SK-N-SH treated with all-trans-retinoic acid at 6 μM for 48 hours (cell line): ENCODE data around the gene SLC29A3.

Source experiments
- ATAC-seq: fragments of 200-7000 bp; cut with Tn5 transposase; 3 replicates; pipeline ENCODE4 v1.9.1; 2020; ENCODE audit warnings: mild to moderate bottlenecking, moderate library complexity
- ARNTL ChIP-seq: fragments of 450-650 bp; formaldehyde crosslinking; IDR thresholded peaks from 2 replicates; pipeline ENCODE4 v1.5.0; 2020; ENCODE audit warnings: low read depth, mild to moderate bottlenecking, moderate library complexity, borderline replicate concordance
- BACH2 ChIP-seq: fragments of 250-450 bp; sonication (Bioruptor Pico); IDR thresholded peaks from 2 replicates; pipeline ENCODE4 v1.9.0; 2021; ENCODE audit warnings: mild to moderate bottlenecking, borderline replicate concordance
- CSDC2 ChIP-seq: fragments of 250-450 bp; sonication (Bioruptor Pico); IDR thresholded peaks from 2 replicates; pipeline ENCODE4 v1.5.0; 2020; ENCODE audit warnings: mild to moderate bottlenecking, moderate library complexity
- ESRRG ChIP-seq: fragments of 250-450 bp; sonication (Bioruptor Pico); IDR thresholded peaks from 2 replicates; pipeline ENCODE4 v1.6.1; 2021; ENCODE audit warnings: mild to moderate bottlenecking
- GLIS3 ChIP-seq: fragments of 250-450 bp; sonication (Bioruptor Pico); IDR thresholded peaks from 2 replicates; pipeline ENCODE4 v1.5.0; 2020; ENCODE audit warnings: mild to moderate bottlenecking, moderate library complexity
- ISL1 ChIP-seq: fragments of 250-450 bp; sonication (Bioruptor Pico); IDR thresholded peaks from 2 replicates; pipeline ENCODE4 v2.1.2; 2022; ENCODE audit warnings: mild to moderate bottlenecking, moderate library complexity
- OSR1 ChIP-seq: fragments of 250-450 bp; sonication (Bioruptor Pico); IDR thresholded peaks from 2 replicates; pipeline ENCODE4 v1.8.0; 2022; ENCODE audit warnings: moderate library complexity, mild to moderate bottlenecking, inconsistent platforms
- PPARA ChIP-seq: fragments of 250-450 bp; sonication (Bioruptor Pico); IDR thresholded peaks from 2 replicates; pipeline ENCODE4 v1.5.0; 2020; ENCODE audit warnings: mild to moderate bottlenecking, borderline replicate concordance
- RARB ChIP-seq: fragments of 250-450 bp; sonication (Bioruptor Pico); IDR thresholded peaks from 2 replicates; pipeline ENCODE4 v1.8.0; 2021; ENCODE audit warnings: mild to moderate bottlenecking, moderate library complexity
- SNAI2 ChIP-seq: fragments of 250-450 bp; sonication (Bioruptor Pico); IDR thresholded peaks from 2 replicates; pipeline ENCODE4 v1.5.0; 2020; ENCODE audit warnings: mild to moderate bottlenecking, moderate library complexity
- TCF4 ChIP-seq: fragments of 250-450 bp; sonication (Bioruptor Pico); IDR thresholded peaks from 2 replicates; pipeline ENCODE4 v1.8.0; 2021; ENCODE audit warnings: mild to moderate bottlenecking, moderate library complexity, borderline replicate concordance
- TOX ChIP-seq: fragments of 250-450 bp; sonication (Bioruptor Pico); IDR thresholded peaks from 2 replicates; pipeline ENCODE4 v1.8.0; 2021; ENCODE audit warnings: mild to moderate bottlenecking, moderate library complexity, borderline replicate concordance
- ZC3H10 ChIP-seq: fragments of 250-450 bp; sonication (Bioruptor Pico); IDR thresholded peaks from 2 replicates; pipeline ENCODE4 v1.5.1; 2021; ENCODE audit warnings: mild to moderate bottlenecking, moderate library complexity
- ZFP3 ChIP-seq: fragments of 250-450 bp; sonication (Bioruptor Pico); IDR thresholded peaks from 2 replicates; pipeline ENCODE4 v1.5.0; 2020; ENCODE audit warnings: mild to moderate bottlenecking, moderate library complexity
- ZFP30 ChIP-seq: fragments of 450-650 bp; formaldehyde crosslinking; IDR thresholded peaks from 2 replicates; pipeline ENCODE4 v1.5.0; 2022; ENCODE audit warnings: mild to moderate bottlenecking, moderate library complexity
- ZNF565 ChIP-seq: fragments of 450-650 bp; formaldehyde crosslinking; conservative IDR thresholded peaks from 2 replicates; pipeline ENCODE4 v1.5.0; 2020; ENCODE audit warnings: low read depth, mild to moderate bottlenecking, moderate library complexity
- ZNF70 ChIP-seq: fragments of 450-650 bp; formaldehyde crosslinking; IDR thresholded peaks from 2 replicates; pipeline ENCODE4 v1.5.0; 2020; ENCODE audit warnings: mild to moderate bottlenecking, moderate library complexity
- ZNF8 ChIP-seq: fragments of 450-650 bp; formaldehyde crosslinking; IDR thresholded peaks from 2 replicates; pipeline ENCODE4 v1.5.0; 2020; ENCODE audit warnings: mild to moderate bottlenecking, moderate library complexity
- TF ChIP-seq, protein P1 (sequence below): fragments of 250-450 bp; sonication (Bioruptor Pico); IDR thresholded peaks from 2 replicates; pipeline ENCODE4 v1.5.1; 2021; ENCODE audit warnings: mild to moderate bottlenecking, moderate library complexity
- TF ChIP-seq, protein P2 (sequence below): fragments of 250-450 bp; sonication (Bioruptor Pico); IDR thresholded peaks from 2 replicates; pipeline ENCODE4 v1.8.0; 2021; ENCODE audit warnings: low read depth, mild to moderate bottlenecking, moderate library complexity, borderline replicate concordance
- TF ChIP-seq, protein P3 (sequence below): fragments of 250-450 bp; sonication (Bioruptor Pico); IDR thresholded peaks from 2 replicates; pipeline ENCODE4 v1.5.1; 2020; ENCODE audit warnings: low read depth, mild to moderate bottlenecking, moderate library complexity
- TF ChIP-seq, protein P4 (sequence below): fragments of 250-450 bp; sonication (Bioruptor Pico); IDR thresholded peaks from 2 replicates; pipeline ENCODE4 v1.8.0; 2020; ENCODE audit warnings: mild to moderate bottlenecking, moderate library complexity, borderline replicate concordance
- TF ChIP-seq, protein P5 (sequence below): fragments of 250-450 bp; sonication (Bioruptor Pico); IDR thresholded peaks from 2 replicates; pipeline ENCODE4 v1.5.0; 2020; ENCODE audit warnings: mild to moderate bottlenecking, moderate library complexity

SLC29A3 gene

DNA sequence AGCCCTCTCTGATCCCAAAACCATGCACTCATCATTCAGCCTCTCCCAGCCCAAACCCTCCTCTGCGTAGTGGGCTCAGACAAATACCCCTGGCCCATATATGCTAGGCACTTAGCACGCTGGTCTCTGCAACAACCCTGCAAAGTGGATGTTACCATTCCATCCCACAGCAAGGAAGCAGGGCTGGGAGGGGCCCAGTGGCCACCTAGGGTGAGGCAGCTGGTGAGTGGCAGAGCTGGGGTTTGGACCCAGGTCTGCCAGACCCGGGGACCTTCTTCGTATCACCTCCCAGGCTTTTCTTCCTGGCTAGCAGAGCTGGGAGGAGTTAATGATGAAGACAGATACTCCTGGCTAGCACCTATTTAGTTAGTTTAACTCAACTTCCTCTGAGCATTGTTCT is 33.1 kb upstream of the SLC29A3 start:
- no peak for ATAC-seq
- TF ChIP-seq TCF4: no peak
- TF ChIP-seq ZNF8: no peak
- no peak for TF ChIP-seq GLIS3 (CRISPR knock-in tag)
- TF ChIP-seq ESRRG (CRISPR knock-in tag): no peak
- no peak for TF ChIP-seq ISL1 (CRISPR knock-in tag)
- no peak for TF ChIP-seq ZNF70 (CRISPR knock-in tag)
- TF ChIP-seq, protein P1, sequence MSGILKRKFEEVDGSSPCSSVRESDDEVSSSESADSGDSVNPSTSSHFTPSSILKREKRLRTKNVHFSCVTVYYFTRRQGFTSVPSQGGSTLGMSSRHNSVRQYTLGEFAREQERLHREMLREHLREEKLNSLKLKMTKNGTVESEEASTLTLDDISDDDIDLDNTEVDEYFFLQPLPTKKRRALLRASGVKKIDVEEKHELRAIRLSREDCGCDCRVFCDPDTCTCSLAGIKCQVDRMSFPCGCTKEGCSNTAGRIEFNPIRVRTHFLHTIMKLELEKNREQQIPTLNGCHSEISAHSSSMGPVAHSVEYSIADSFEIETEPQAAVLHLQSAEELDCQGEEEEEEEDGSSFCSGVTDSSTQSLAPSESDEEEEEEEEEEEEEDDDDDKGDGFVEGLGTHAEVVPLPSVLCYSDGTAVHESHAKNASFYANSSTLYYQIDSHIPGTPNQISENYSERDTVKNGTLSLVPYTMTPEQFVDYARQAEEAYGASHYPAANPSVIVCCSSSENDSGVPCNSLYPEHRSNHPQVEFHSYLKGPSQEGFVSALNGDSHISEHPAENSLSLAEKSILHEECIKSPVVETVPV (CRISPR knock-in tag): no peak
- TF ChIP-seq, protein P2, sequence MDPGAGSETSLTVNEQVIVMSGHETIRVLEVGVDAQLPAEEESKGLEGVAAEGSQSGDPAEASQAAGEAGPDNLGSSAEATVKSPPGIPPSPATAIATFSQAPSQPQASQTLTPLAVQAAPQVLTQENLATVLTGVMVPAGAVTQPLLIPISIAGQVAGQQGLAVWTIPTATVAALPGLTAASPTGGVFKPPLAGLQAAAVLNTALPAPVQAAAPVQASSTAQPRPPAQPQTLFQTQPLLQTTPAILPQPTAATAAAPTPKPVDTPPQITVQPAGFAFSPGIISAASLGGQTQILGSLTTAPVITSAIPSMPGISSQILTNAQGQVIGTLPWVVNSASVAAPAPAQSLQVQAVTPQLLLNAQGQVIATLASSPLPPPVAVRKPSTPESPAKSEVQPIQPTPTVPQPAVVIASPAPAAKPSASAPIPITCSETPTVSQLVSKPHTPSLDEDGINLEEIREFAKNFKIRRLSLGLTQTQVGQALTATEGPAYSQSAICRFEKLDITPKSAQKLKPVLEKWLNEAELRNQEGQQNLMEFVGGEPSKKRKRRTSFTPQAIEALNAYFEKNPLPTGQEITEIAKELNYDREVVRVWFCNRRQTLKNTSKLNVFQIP (CRISPR knock-in tag): no peak
- TF ChIP-seq, protein P3, sequence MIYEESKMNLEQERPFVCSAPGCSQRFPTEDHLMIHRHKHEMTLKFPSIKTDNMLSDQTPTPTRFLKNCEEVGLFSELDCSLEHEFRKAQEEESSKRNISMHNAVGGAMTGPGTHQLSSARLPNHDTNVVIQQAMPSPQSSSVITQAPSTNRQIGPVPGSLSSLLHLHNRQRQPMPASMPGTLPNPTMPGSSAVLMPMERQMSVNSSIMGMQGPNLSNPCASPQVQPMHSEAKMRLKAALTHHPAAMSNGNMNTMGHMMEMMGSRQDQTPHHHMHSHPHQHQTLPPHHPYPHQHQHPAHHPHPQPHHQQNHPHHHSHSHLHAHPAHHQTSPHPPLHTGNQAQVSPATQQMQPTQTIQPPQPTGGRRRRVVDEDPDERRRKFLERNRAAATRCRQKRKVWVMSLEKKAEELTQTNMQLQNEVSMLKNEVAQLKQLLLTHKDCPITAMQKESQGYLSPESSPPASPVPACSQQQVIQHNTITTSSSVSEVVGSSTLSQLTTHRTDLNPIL: no peak
- no peak for TF ChIP-seq PPARA
- no peak for TF ChIP-seq TOX (CRISPR knock-in tag)
- TF ChIP-seq CSDC2 (CRISPR knock-in tag): no peak
- no peak for TF ChIP-seq ARNTL (CRISPR knock-in tag)
- TF ChIP-seq OSR1: no peak

DNA sequence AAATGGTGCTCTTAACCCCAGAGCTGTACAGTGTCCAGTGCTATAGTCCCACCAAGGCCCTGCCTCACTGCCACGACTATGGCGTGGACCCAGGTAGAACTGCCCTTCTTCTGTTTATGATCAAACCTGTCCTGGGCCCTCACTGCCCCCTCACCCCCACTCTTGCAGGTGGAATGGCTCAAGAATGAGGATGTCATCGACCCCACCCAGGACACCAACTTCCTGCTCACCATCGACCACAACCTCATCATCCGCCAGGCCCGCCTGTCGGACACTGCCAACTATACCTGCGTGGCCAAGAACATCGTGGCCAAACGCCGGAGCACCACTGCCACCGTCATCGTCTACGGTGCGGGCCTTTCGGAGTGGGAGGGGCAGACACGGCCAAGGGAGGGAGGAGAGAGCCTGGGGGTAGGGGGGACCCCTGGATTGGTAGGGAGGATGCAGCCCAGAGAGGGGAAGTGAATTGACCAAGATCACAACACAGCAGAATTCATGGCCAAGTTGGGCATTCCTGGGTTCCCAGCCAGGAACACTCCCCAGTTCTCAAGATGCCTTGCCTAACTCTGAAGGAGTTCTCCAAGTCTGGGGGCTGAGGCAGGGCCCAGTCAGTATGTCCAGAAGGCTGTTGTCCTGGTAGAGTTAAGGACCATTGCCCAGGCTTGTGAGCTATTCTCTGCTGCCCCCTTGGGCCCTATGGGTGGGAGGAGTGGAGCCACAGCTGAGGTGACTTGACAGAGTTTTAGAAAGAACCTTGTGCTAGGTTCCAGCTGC is 32.4 kb upstream of the SLC29A3 start:
- TF ChIP-seq ARNTL (CRISPR knock-in tag) (no peak), OSR1 (no peak), SNAI2 (CRISPR knock-in tag) (no peak), TCF4 (no peak), CSDC2 (CRISPR knock-in tag) (no peak), PPARA (no peak), ZC3H10 (CRISPR knock-in tag) (no peak), ISL1 (CRISPR knock-in tag) (no peak), ZNF8 (no peak), ESRRG (CRISPR knock-in tag) (no peak), TOX (CRISPR knock-in tag) (no peak), ZNF70 (CRISPR knock-in tag) (no peak), BACH2 (CRISPR knock-in tag) (no peak), ZFP3 (CRISPR knock-in tag) (no peak), RARB (CRISPR knock-in tag) (no peak), GLIS3 (CRISPR knock-in tag) (no peak)
- TF ChIP-seq, protein P1 (CRISPR knock-in tag): no peak
- TF ChIP-seq, protein P3: no peak
- TF ChIP-seq, protein P4, sequence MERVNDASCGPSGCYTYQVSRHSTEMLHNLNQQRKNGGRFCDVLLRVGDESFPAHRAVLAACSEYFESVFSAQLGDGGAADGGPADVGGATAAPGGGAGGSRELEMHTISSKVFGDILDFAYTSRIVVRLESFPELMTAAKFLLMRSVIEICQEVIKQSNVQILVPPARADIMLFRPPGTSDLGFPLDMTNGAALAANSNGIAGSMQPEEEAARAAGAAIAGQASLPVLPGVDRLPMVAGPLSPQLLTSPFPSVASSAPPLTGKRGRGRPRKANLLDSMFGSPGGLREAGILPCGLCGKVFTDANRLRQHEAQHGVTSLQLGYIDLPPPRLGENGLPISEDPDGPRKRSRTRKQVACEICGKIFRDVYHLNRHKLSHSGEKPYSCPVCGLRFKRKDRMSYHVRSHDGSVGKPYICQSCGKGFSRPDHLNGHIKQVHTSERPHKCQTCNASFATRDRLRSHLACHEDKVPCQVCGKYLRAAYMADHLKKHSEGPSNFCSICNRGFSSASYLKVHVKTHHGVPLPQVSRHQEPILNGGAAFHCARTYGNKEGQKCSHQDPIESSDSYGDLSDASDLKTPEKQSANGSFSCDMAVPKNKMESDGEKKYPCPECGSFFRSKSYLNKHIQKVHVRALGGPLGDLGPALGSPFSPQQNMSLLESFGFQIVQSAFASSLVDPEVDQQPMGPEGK (CRISPR knock-in tag): no peak
- no peak for ATAC-seq

DNA sequence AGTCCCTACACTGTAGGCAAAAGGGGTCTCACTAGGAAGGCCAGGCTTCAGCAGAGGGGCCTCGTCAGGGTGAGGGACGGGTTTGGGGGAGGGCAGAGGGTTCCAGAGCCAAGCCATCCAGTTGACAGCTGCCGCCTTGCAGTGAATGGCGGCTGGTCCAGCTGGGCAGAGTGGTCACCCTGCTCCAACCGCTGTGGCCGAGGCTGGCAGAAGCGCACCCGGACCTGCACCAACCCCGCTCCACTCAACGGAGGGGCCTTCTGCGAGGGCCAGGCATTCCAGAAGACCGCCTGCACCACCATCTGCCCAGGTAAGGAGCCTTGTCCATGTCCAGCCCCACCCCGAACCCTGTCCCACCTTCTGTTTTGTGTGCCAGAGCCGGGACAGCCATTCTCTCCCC is 31.6 kb upstream of the SLC29A3 start:
- ATAC-seq: no peak
- TF ChIP-seq OSR1 (no peak), ARNTL (CRISPR knock-in tag) (no peak), TOX (CRISPR knock-in tag) (no peak), SNAI2 (CRISPR knock-in tag) (no peak), ISL1 (CRISPR knock-in tag) (no peak), ZFP30 (no peak), ZC3H10 (CRISPR knock-in tag) (no peak), PPARA (no peak), ZNF565 (CRISPR knock-in tag) (no peak), GLIS3 (CRISPR knock-in tag) (no peak)
- TF ChIP-seq, protein P5, sequence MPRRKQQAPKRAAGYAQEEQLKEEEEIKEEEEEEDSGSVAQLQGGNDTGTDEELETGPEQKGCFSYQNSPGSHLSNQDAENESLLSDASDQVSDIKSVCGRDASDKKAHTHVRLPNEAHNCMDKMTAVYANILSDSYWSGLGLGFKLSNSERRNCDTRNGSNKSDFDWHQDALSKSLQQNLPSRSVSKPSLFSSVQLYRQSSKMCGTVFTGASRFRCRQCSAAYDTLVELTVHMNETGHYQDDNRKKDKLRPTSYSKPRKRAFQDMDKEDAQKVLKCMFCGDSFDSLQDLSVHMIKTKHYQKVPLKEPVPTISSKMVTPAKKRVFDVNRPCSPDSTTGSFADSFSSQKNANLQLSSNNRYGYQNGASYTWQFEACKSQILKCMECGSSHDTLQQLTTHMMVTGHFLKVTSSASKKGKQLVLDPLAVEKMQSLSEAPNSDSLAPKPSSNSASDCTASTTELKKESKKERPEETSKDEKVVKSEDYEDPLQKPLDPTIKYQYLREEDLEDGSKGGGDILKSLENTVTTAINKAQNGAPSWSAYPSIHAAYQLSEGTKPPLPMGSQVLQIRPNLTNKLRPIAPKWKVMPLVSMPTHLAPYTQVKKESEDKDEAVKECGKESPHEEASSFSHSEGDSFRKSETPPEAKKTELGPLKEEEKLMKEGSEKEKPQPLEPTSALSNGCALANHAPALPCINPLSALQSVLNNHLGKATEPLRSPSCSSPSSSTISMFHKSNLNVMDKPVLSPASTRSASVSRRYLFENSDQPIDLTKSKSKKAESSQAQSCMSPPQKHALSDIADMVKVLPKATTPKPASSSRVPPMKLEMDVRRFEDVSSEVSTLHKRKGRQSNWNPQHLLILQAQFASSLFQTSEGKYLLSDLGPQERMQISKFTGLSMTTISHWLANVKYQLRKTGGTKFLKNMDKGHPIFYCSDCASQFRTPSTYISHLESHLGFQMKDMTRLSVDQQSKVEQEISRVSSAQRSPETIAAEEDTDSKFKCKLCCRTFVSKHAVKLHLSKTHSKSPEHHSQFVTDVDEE (CRISPR knock-in tag): no peak
